ENCODE results near the gene B4GALT1. TPM values are rescaled to one million over a fixed set of nuclear protein-coding genes. Genes with fewer than 3 reads are reported as not detected.
A peak's percentile ranks its signal among the peaks of the same experiment; 100 is the strongest.

B4GALT1 gene
- total RNA-seq, 1 donor from 2014 or later, result 100 TPM

- Histone ChIP-seq H3K4me1 (peaks cover 7 to 46% of the 10 kb centered on the region in 2 donors), H3K36me3 (no peaks in the 10 kb centered on the region), H3K27ac (peak overlapping the region; percentile 58 to 66), H3K4me3 (no peak overlapping the region), H3K27me3 (no peaks in the 10 kb centered on the region), H3K9me3 (no peaks in the 10 kb centered on the region)
- intact Hi-C loops (cut with DNase I), result no loop called here
- no peak for DNase-seq (ENCODE audit: low spot score in 2 of 2)
- TF ChIP-seq CTCF (IDR thresholded peaks at IDR 0.05), result no peak
These were observed 26.7 kb upstream of the B4GALT1 start for GRCh38 chr9:33193818-33194217.

- H3K9me3 ChIP-seq, result no peaks in the 10 kb centered on the region
- intact Hi-C loops (cut with DNase I), result no loop called here
- no peak overlapping the region for H3K4me3 ChIP-seq
- H3K27me3 ChIP-seq, result no peaks in the 10 kb centered on the region
- H3K27ac ChIP-seq, result peak overlapping the region; percentile 58 to 66
- no peaks in the 10 kb centered on the region for H3K36me3 ChIP-seq
- H3K4me1 ChIP-seq, result peaks cover 11 to 48% of the 10 kb centered on the region in 2 donors
- no peak for DNase-seq (ENCODE audit: low spot score in 2 of 2)
- TF ChIP-seq CTCF (IDR thresholded peaks at IDR 0.05), result no peak
These were observed 25.5 kb upstream of the B4GALT1 start for GRCh38 chr9:33192493-33193255.

- peaks cover 15 to 56% of the 10 kb centered on the region in 2 donors for H3K4me1 ChIP-seq
- H3K27me3 ChIP-seq, result no peaks in the 10 kb centered on the region
- no peaks in the 10 kb centered on the region for H3K9me3 ChIP-seq
- intact Hi-C loops (cut with DNase I), result no loop called here
- peak overlapping the region; percentile 66 for H3K27ac ChIP-seq
- no peak overlapping the region for H3K4me3 ChIP-seq
- no peaks in the 10 kb centered on the region for H3K36me3 ChIP-seq
- no peak for DNase-seq (ENCODE audit: low spot score in 2 of 2)
- no peak for TF ChIP-seq CTCF (IDR thresholded peaks at IDR 0.05)
These were observed 23.0 kb upstream of the B4GALT1 start for GRCh38 chr9:33190021-33190705.

- no peaks in the 10 kb centered on the region for H3K27me3 ChIP-seq
- no peak for TF ChIP-seq CTCF (IDR thresholded peaks at IDR 0.05)
- H3K9me3 ChIP-seq, result no peaks in the 10 kb centered on the region
- no peak overlapping the region for H3K4me3 ChIP-seq
- peaks cover 15 to 59% of the 10 kb centered on the region in 2 donors for H3K4me1 ChIP-seq
- no peaks in the 10 kb centered on the region for H3K36me3 ChIP-seq
- intact Hi-C loops (cut with DNase I), result no loop called here
- peak overlapping the region; percentile 45 to 66 for H3K27ac ChIP-seq
- no peak for DNase-seq (ENCODE audit: low spot score in 2 of 2)
These were observed 22.2 kb upstream of the B4GALT1 start for GRCh38 chr9:33189331-33189791.

GRCh38 chr9:33188711-33189110, 21.6 kb upstream of the B4GALT1 start:
- no peaks in the 10 kb centered on the region for H3K9me3 ChIP-seq
- no peak for TF ChIP-seq CTCF (IDR thresholded peaks at IDR 0.05)
- intact Hi-C loops (cut with DNase I), result no loop called here
- peak overlapping the region in 1 of 2 donors; percentile 66 for H3K27ac ChIP-seq
- H3K4me1 ChIP-seq, result peaks cover 15 to 59% of the 10 kb centered on the region in 2 donors
- no peaks in the 10 kb centered on the region for H3K36me3 ChIP-seq
- H3K27me3 ChIP-seq, result no peaks in the 10 kb centered on the region
- H3K4me3 ChIP-seq, result no peak overlapping the region
- no peak for DNase-seq (ENCODE audit: low spot score in 2 of 2)

All from ascending aorta (tissue), 2 donors.